Left lung (tissue), 10 donors: Measurements from ENCODE around the gene KIAA1671. TPM values are rescaled to one million over a fixed set of nuclear protein-coding genes. Genes with fewer than 3 reads are reported as not detected.

Source experiments
- ATAC-seq: fragments of 200-7000 bp; cut with Tn5 transposase; one replicate; pipeline ENCODE4 v1.9.1; 2020; ENCODE audit warnings: moderate library complexity
- DNase-seq, 4 donors: peaks; one replicate each; pipeline ENCODE4 v3.0.0-alpha.2; 2013 to 2020
- H3K27ac ChIP-seq, 2 donors: fragments of 200-600 bp; sonication (generic) in 1 of 2; one replicate each; pipeline versions ENCODE4 v1.5.0 to v1.8.0; 2020 to 2021
- H3K27me3 ChIP-seq, 2 donors: fragments of 200-600 bp; sonication (generic) in 1 of 2; one replicate each; pipeline versions ENCODE4 v1.5.0 to v1.8.0; 2020 to 2021
- H3K36me3 ChIP-seq, 2 donors: fragments of 200-600 bp; sonication (generic) in 1 of 2; one replicate each; pipeline versions ENCODE4 v1.5.0 to v1.8.0; 2020 to 2021
- H3K4me1 ChIP-seq, 2 donors: fragments of 200-600 bp; one replicate each; pipeline ENCODE4 v1.8.0; 2021
- H3K4me3 ChIP-seq, 2 donors: fragments of 200-600 bp; sonication (generic) in 1 of 2; one replicate each; pipeline versions ENCODE4 v1.5.0 to v1.8.0; 2020 to 2021; ENCODE audit warnings: mild to moderate bottlenecking in 1 of 2
- H3K9me3 ChIP-seq, 2 donors: fragments of 200-600 bp; sonication (generic) in 1 of 2; one replicate each; pipeline versions ENCODE4 v1.5.0 to v1.8.0; 2020 to 2021
- intact Hi-C, 2 donors: fragments of 100-400 bp; cut with DNase I; formaldehyde crosslinking; loops; one replicate each; pipeline versions ENCODE4 v1.11.2 to v1.14.2; 2022
- polyA plus RNA-seq, 6 donors: library from polyadenylated mRNA; unstranded; fragments of 120-200 nt; gene quantifications; one replicate each; pipeline ENCODE4 v1.2.1, GENCODE V29; 2013; ENCODE audit not compliant: insufficient read length in 6 of 6
- total RNA-seq, 2 donors: library from RNA; stranded (reverse); fragmentation: NEBNext Ultra II Directional; extraction: Animal tissue kit (Norgen Biotek cat#: 25700); gene quantifications; one replicate each; pipeline ENCODE4 v1.2.1, GENCODE V29; 2021
- TF ChIP-seq, protein P1 (sequence below), 2 donors: fragments of 200-600 bp; sonication (generic) in 1 of 2; IDR thresholded peaks; one replicate each; pipeline versions ENCODE4 v1.5.0 to v1.8.0; 2021; ENCODE audit warnings: antibody characterized with exemption in 2 of 2
- donor health status: DM: no; HTN: yes; CAD: no.
- donor health status: DM: no; HTN: no; CAD: no.

KIAA1671 gene
- total and polyA plus RNA-seq, 8 donors = 19.4 to 35.0 (median 23.4) TPM

DNA sequence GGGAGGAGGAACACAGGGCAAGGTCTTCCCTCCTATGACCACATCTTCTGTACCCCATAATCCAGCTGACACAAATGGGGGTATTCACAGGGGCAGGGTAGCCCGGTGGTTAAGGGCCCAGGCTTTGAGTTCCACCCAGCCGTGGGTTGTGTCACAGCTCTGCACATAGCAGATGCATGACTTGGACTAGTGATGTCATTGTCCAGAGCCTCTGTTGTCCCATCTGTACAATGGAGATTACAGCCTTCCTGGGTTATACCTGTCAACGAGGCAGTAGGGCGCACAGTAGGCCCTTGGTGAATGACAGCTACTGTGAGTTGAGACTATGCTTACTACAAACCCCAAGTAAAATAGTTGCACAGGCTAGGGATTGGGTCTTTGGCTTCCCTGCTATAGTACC, 147.9 kb downstream of the KIAA1671 start:
- intact Hi-C loops = no loop called here
- H3K27ac ChIP-seq = no peak overlapping the region
- DNase-seq = no peak

DNA sequence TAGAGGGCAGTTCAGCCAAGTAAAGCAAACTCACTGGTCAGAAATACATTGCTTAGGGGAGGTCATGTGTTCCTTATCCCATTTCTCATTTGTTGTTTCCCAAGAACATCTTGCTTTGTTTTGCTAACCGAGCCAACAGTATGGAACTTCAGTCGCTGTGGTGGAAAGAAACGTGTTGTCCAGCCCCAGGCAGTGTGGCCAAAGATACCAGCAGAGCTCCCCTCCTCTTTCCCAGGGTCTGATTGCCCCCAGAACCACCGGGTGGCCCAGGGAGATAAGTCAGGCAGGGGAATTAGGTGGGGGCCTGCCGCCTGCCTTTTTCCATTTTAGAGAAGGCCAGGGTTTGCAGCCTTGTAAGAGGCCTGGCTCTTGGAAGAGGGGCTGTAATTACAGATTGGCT, 148.4 kb downstream of the KIAA1671 start:
- DNase-seq (no peak), ATAC-seq (no peak)
- Histone ChIP-seq H3K27ac (no peak overlapping the region), H3K27me3 (no peaks in the 10 kb centered on the region), H3K36me3 (no peaks in the 10 kb centered on the region), H3K4me1 (no peaks in the 10 kb centered on the region), H3K4me3 (no peak overlapping the region), H3K9me3 (no peaks in the 10 kb centered on the region)
- TF ChIP-seq, protein P1, sequence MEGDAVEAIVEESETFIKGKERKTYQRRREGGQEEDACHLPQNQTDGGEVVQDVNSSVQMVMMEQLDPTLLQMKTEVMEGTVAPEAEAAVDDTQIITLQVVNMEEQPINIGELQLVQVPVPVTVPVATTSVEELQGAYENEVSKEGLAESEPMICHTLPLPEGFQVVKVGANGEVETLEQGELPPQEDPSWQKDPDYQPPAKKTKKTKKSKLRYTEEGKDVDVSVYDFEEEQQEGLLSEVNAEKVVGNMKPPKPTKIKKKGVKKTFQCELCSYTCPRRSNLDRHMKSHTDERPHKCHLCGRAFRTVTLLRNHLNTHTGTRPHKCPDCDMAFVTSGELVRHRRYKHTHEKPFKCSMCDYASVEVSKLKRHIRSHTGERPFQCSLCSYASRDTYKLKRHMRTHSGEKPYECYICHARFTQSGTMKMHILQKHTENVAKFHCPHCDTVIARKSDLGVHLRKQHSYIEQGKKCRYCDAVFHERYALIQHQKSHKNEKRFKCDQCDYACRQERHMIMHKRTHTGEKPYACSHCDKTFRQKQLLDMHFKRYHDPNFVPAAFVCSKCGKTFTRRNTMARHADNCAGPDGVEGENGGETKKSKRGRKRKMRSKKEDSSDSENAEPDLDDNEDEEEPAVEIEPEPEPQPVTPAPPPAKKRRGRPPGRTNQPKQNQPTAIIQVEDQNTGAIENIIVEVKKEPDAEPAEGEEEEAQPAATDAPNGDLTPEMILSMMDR (IDR thresholded peaks at IDR 0.05) = no peak
- intact Hi-C loops = no loop called here

More for the DNA sequence above, 147.9 kb downstream of the KIAA1671 start:
- no peaks in the 10 kb centered on the region for H3K4me1 ChIP-seq
- TF ChIP-seq, protein P1 (IDR thresholded peaks at IDR 0.05) = no peak
- no peaks in the 10 kb centered on the region for H3K36me3 ChIP-seq
- no peak overlapping the region for H3K4me3 ChIP-seq
- no peaks in the 10 kb centered on the region for H3K27me3 ChIP-seq
- H3K9me3 ChIP-seq = no peaks in the 10 kb centered on the region
- ATAC-seq = no peak

DNA sequence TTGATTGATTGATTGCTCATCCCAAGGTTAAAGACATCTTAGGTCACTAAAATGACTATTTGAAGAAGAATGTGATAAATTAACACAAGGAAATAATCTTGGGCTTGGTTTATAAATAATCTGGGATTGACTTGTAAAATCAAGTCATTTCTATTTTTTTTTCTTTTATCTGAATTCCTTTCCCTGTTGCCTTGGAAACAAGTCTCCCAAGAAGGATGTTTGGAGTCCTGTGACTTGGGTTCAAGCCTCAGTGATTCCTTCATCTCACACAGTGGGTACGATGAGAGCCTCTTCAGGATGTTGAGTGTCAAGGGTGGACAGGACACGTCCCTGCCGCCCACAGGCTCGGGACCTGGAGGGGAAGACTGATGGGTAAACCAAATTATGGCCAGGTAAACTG, 149.0 kb downstream of the KIAA1671 start:
- ATAC-seq = no peak
- H3K36me3 ChIP-seq = no peaks in the 10 kb centered on the region
- no peak for DNase-seq
- H3K4me3 ChIP-seq = no peak overlapping the region
- no peaks in the 10 kb centered on the region for H3K9me3 ChIP-seq
- no peaks in the 10 kb centered on the region for H3K27me3 ChIP-seq
- H3K27ac ChIP-seq = no peak overlapping the region
- H3K4me1 ChIP-seq = no peaks in the 10 kb centered on the region
- TF ChIP-seq, protein P1 (IDR thresholded peaks at IDR 0.05) = no peak
- intact Hi-C loops = no loop called here

DNA sequence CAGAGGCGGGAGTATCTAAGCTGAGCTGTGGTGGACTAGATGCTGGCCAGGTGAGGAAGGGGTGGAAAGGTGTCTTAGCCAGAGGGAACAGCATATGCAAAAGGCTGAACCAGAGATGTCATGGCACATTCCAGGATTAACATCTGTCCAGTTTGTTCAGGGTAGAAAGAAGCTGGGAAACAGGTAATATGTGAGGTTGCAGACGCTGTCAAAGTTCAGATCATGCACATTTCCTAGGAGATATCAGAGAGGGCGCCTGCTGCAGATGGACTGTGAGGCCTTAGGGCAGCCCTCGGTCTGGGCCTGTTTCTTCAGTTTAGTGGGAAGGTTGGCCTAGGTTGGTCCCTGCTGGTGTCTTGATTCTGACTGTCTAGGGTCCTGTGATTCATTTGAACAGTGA, 149.5 kb downstream of the KIAA1671 start:
- no peak overlapping the region for H3K4me3 ChIP-seq
- ATAC-seq (no peak), DNase-seq (no peak)
- H3K27ac ChIP-seq = no peak overlapping the region
- H3K36me3 ChIP-seq = no peaks in the 10 kb centered on the region
- TF ChIP-seq, protein P1 (IDR thresholded peaks at IDR 0.05) = no peak
- intact Hi-C loops = no loop called here
- H3K9me3 ChIP-seq = no peaks in the 10 kb centered on the region
- H3K4me1 ChIP-seq = no peaks in the 10 kb centered on the region
- H3K27me3 ChIP-seq = no peaks in the 10 kb centered on the region

DNA sequence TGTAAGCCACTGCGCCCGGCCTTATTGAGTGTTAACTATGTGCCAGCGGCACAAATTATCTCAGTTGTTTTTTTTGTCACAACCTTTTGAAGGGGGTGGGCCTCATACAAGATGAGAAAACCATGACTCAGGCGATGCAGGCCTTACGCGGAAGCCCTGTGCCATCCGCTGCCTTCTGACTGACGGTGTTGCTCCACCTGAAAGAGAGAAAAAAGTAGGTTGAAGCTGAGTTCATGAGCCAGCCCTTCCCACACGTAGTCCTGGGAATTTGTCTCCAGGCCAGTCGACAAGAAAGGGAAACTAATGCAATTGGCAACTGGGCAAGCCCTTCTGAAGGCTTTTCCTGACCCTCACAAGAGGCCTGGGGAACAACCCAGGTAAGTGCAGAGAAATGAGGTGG, 150.2 kb downstream of the KIAA1671 start:
- intact Hi-C loops = no loop called here
- no peak for DNase-seq
- Histone ChIP-seq H3K27ac (no peak overlapping the region), H3K4me1 (no peaks in the 10 kb centered on the region), H3K9me3 (no peaks in the 10 kb centered on the region), H3K27me3 (no peaks in the 10 kb centered on the region), H3K4me3 (no peak overlapping the region), H3K36me3 (no peaks in the 10 kb centered on the region)
- TF ChIP-seq, protein P1 (IDR thresholded peaks at IDR 0.05) = no peak
- ATAC-seq = no peak
